SK-N-SH (cell line): ENCODE measurements around the gene CHST12. TPM values are rescaled to one million over a fixed set of nuclear protein-coding genes. Genes with fewer than 3 reads are reported as not detected.

Experiments used
- EP300 ChIP-seq, 2 experiments: IDR thresholded peaks; 2 replicates each; pipeline versions ENCODE4 v1.4.0 to v1.6.1; 2012; ENCODE audit warnings: borderline replicate concordance in 1 of 2, low read depth in 1 of 2, low read length in 1 of 2
- EZH2phosphoT487 ChIP-seq: fragments of 200-600 bp; sonication (generic); IDR thresholded peaks from 2 replicates; pipeline ENCODE4 v1.6.1; 2017; ENCODE audit warnings: low read depth, mixed run types, mild to moderate bottlenecking, antibody characterized with exemption, moderate library complexity, borderline replicate concordance
- FOSL2 ChIP-seq: IDR thresholded peaks from 2 replicates; pipeline ENCODE4 v1.4.0; 2012; ENCODE audit warnings: low read depth, mild to moderate bottlenecking, moderate library complexity, borderline replicate concordance
- FOXJ3 ChIP-seq: sonication (generic); formaldehyde crosslinking; IDR thresholded peaks from 2 replicates; pipeline ENCODE4 v1.5.1; 2020; ENCODE audit warnings: mild to moderate bottlenecking, missing genetic modification reagents
- FOXM1 ChIP-seq: IDR thresholded peaks from 2 replicates; pipeline ENCODE4 v1.4.0; 2012; ENCODE audit warnings: low read depth, mild to moderate bottlenecking
- GABPA ChIP-seq: IDR thresholded peaks from 2 replicates; pipeline ENCODE4 v1.4.0; 2012; ENCODE audit warnings: low read depth, mild to moderate bottlenecking
- GATA2 ChIP-seq: sonication (generic); formaldehyde crosslinking; IDR thresholded peaks from 2 replicates; pipeline ENCODE4 v1.5.0; 2020; ENCODE audit warnings: mild to moderate bottlenecking, missing genetic modification reagents
- MXI1 ChIP-seq: IDR thresholded peaks from 2 replicates; pipeline ENCODE4 v1.6.1; 2012; ENCODE audit warnings: mild to moderate bottlenecking, low read depth, low read length, improper control_type of control experiment
- PBX3 ChIP-seq: IDR thresholded peaks from 2 replicates; pipeline ENCODE4; 2012
- POLR2AphosphoS5 ChIP-seq: IDR thresholded peaks from 2 replicates; pipeline ENCODE4 v1.6.1; 2012; ENCODE audit warnings: low read depth, low read length
- RCOR1 ChIP-seq: fragments of 150-350 bp; IDR thresholded peaks from 2 replicates; pipeline ENCODE4 v1.6.1; 2017; ENCODE audit warnings: antibody characterized with exemption, low read length
- REST ChIP-seq: IDR thresholded peaks from 2 replicates; pipeline ENCODE4 v1.6.1; 2012; ENCODE audit warnings: mild to moderate bottlenecking, low read depth, low read length, moderate library complexity
- SIN3A ChIP-seq: IDR thresholded peaks from 2 replicates; pipeline ENCODE4 v1.6.1; 2012; ENCODE audit warnings: low read depth, mild to moderate bottlenecking, low read length, moderate library complexity, borderline replicate concordance
- TAF1 ChIP-seq: IDR thresholded peaks from 2 replicates; pipeline ENCODE4 v1.6.1; 2012; ENCODE audit warnings: low read depth, mild to moderate bottlenecking, low read length, moderate library complexity, borderline replicate concordance
- TCF12 ChIP-seq: IDR thresholded peaks from 2 replicates; pipeline ENCODE4 v1.4.0; 2012
- YY1 ChIP-seq: IDR thresholded peaks from 2 replicates; pipeline ENCODE4 v1.4.0; 2012; ENCODE audit warnings: low read depth, mild to moderate bottlenecking
- ZBTB33 ChIP-seq: IDR thresholded peaks from 2 replicates; pipeline ENCODE4 v1.4.0; 2012; ENCODE audit warnings: low read depth, borderline replicate concordance
- polyA plus RNA-seq, 3 experiments: library from polyadenylated mRNA; depleted of rRNA; stranded (reverse); fragments of >200 nt; gene quantifications; 2 replicates each; pipeline ENCODE4 v1.2.3, GENCODE V29; 2012
- TF ChIP-seq, protein P1 (sequence below): IDR thresholded peaks from 2 replicates; pipeline ENCODE4 v1.4.0; 2012; ENCODE audit warnings: low read depth, borderline replicate concordance

Gene CHST12
- polyA plus RNA-seq, 1 of the 3 experiments (the other 2 are of a cell fraction) = 32.7 TPM

DNA sequence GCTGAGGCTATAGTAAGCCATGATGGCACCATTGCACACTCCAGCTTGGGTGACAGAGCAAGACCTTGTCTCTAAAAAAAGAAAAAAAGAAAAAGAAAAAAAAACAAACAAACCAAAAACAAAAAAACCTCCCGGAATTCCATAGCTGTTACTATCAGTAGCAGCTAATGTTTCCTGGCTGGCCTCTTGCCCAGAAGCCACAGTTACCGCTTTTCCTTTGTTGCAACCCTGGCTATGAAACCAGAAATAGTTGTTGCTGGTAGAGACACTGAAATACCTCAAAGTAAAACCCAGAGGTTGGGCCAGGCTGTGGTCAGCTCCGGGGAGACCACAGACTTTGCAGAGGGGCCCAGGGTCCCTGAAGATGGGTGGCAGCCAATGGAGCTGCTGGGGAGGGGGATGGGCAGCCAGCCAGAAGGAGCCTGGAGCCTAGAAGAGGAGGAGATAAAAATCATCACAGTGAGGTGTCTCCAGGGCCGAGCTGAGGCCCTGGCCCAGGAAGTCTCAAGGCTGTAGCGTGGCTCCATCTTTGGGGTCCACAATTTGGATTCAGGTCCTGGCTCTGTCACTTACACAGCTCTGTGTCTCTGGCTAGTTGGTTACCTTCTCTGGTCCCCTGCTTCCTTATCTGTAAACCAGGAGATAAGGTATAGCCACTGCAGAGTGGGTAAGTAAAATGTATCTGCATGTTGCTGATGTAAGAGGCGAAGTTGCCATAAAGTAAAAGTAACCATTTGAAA is 3.4 kb upstream of the CHST12 start (continued):
- TF ChIP-seq REST (peak; percentile 57), TAF1 (peak; percentile 74), YY1 (0 out of 2 replicates have a peak, but pooled peaks have one; percentile 19), POLR2AphosphoS5 (peak; percentile 53), FOXM1 (peak; percentile 31; the same call in 1 of the 2 replicates), FOXJ3 (CRISPR knock-in tag) (no peak), EP300 (IDR thresholded peaks at IDR 0.05; ENCODE audit: borderline replicate concordance in 1 of 2, low read depth in 1 of 2, low read length in 1 of 2) (peak in 1 of 2 experiments; percentile 74; a peak in 2 of 4 replicates), SIN3A (peak; percentile 54; the same call in 1 of the 2 replicates), PBX3 (no peak), MXI1 (no peak), TCF12 (peak; percentile 69), FOSL2 (no peak; the same call in 1 of the 2 replicates), GABPA (no peak), GATA2 (peak; percentile 62), EZH2phosphoT487 (no peak), ZBTB33 (peak; percentile 65), RCOR1 (no peak; the same call in 1 of the 2 replicates)
- TF ChIP-seq, protein P1, sequence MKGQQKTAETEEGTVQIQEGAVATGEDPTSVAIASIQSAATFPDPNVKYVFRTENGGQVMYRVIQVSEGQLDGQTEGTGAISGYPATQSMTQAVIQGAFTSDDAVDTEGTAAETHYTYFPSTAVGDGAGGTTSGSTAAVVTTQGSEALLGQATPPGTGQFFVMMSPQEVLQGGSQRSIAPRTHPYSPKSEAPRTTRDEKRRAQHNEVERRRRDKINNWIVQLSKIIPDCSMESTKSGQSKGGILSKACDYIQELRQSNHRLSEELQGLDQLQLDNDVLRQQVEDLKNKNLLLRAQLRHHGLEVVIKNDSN = peak; percentile 38; the same call in 1 of the 2 replicates
